Measurements from ENCODE around the gene HJURP.
"Not testable (repeated sequence)": the region's sequence is repeated elsewhere in the genome, so short reads cannot be mapped to it uniquely, and the experiment has no call there.

HJURP gene

GRCh38 chr2:233854241-233854981 is at the start of gene HJURP:
Gene HJURP (minus strand): TSS chr2:233854535. CDS start chr2:233854500, 35 bp downstream.
- DNase-seq (ENCODE audit: low spot score): peak; percentile 92

- no peak for DNase-seq (ENCODE audit: low spot score)
Observed at GRCh38 chr2:233901884-233902283, 47.5 kb upstream of the HJURP start.

- no peak for DNase-seq (ENCODE audit: low spot score)
Observed at GRCh38 chr2:233901367-233901766, 47.0 kb upstream of the HJURP start.

- not testable (repeated sequence) for DNase-seq (ENCODE audit: low spot score)
Observed at GRCh38 chr2:233896253-233896652, 41.9 kb upstream of the HJURP start.

- no peak for DNase-seq (ENCODE audit: low spot score)
Observed at GRCh38 chr2:233892793-233893192, 38.5 kb upstream of the HJURP start.

GRCh38 chr2:233882353-233882752 is 28.0 kb upstream of the HJURP start:
- no peak for DNase-seq (ENCODE audit: low spot score)

GRCh38 chr2:233872125-233872524 is 17.8 kb upstream of the HJURP start:
- not testable (repeated sequence) for DNase-seq (ENCODE audit: low spot score)

- no peak for DNase-seq (ENCODE audit: low spot score)
Observed at GRCh38 chr2:233871432-233871831, 17.1 kb upstream of the HJURP start.

- peak; percentile 52 for DNase-seq (ENCODE audit: low spot score)
Observed at GRCh38 chr2:233867993-233868532, 13.7 kb upstream of the HJURP start, which contains the start of gene MSL3B. Gene MSL3B (minus strand): TSS chr2:233868386.

- DNase-seq (ENCODE audit: low spot score): no peak
Observed at GRCh38 chr2:233866479-233866878, 12.1 kb upstream of the HJURP start.

- DNase-seq (ENCODE audit: low spot score): no peak
Observed at GRCh38 chr2:233865838-233866237, 11.5 kb upstream of the HJURP start.

GRCh38 chr2:233862261-233862768 is 8.0 kb upstream of the HJURP start:
- DNase-seq (ENCODE audit: low spot score): no peak

GRCh38 chr2:233858331-233858730 is 4.0 kb upstream of the HJURP start:
- no peak for DNase-seq (ENCODE audit: low spot score)

- no peak for DNase-seq (ENCODE audit: low spot score)
Observed at GRCh38 chr2:233857511-233858141, 3.3 kb upstream of the HJURP start.

- DNase-seq (ENCODE audit: low spot score): no peak
Observed at GRCh38 chr2:233856184-233856583, 1.8 kb upstream of the HJURP start.

GRCh38 chr2:233855345-233855744 is 1.0 kb upstream of the HJURP start:
- no peak for DNase-seq (ENCODE audit: low spot score)

- DNase-seq (ENCODE audit: low spot score): no peak
Observed at GRCh38 chr2:233853883-233854240, 473 bp downstream of the HJURP start.

GRCh38 chr2:233853353-233853752 is 982 bp downstream of the HJURP start:
- DNase-seq (ENCODE audit: low spot score): no peak

- DNase-seq (ENCODE audit: low spot score): no peak
Observed at GRCh38 chr2:233852056-233852455, 2.3 kb downstream of the HJURP start.

- DNase-seq (ENCODE audit: low spot score): no peak
Observed at GRCh38 chr2:233851169-233851568, 3.2 kb downstream of the HJURP start.

- no peak for DNase-seq (ENCODE audit: low spot score)
Observed at GRCh38 chr2:233850745-233851144, 3.6 kb downstream of the HJURP start.

GRCh38 chr2:233849607-233850271 is 4.6 kb downstream of the HJURP start:
- no peak for DNase-seq (ENCODE audit: low spot score)

- no peak for DNase-seq (ENCODE audit: low spot score)
Observed at GRCh38 chr2:233848276-233848675, 6.1 kb downstream of the HJURP start.

All from kidney capillary endothelial cell (primary cell).